Endothelial cell of umbilical vein (primary cell): ENCODE results near the gene UBE2U. TPM values are rescaled to one million over a fixed set of nuclear protein-coding genes. Genes with fewer than 3 reads are reported as not detected.

Experiments
- BruUV-seq: library from RNA; stranded (reverse); fragments of 400-500 nt; replicated peaks from 2 replicates; lab custom pipeline; 2021; lab: Mats Ljungman, UMichigan
- CTCF ChIA-PET: fragments of 300-600, 350-600 bp; sonication (Branson Sonifier 250); formaldehyde crosslinking; loops from one replicate; lab custom pipeline; 2021; ENCODE audit warnings: antibody characterized with exemption, inconsistent platforms; lab: Charles Lee
- POLR2A ChIA-PET: fragments of 300-600, 350-600 bp; sonication (Branson Sonifier 250); formaldehyde crosslinking; loops from one replicate; lab custom pipeline; 2021; ENCODE audit warnings: antibody characterized with exemption, inconsistent platforms; lab: Charles Lee
- DNase-seq: peaks from one replicate; pipeline ENCODE4 v3.0.0-alpha.2; 2011; ENCODE audit warnings: low read depth, low spot score
- FAIRE-seq: peaks from 2 replicates; lab custom pipeline; 2011; peaks lifted over from hg19 to GRCh38; lab: Jason Lieb, UNC
- H2AFZ ChIP-seq: 2 replicates; pipeline ENCODE4 v1.6.0; 2012; ENCODE audit warnings: low read depth, low read length, control low read depth, inconsistent platforms
- H3K27ac ChIP-seq: 2 replicates; pipeline ENCODE4 v1.5.1; 2011; ENCODE audit warnings: low read depth, mild to moderate bottlenecking, control low read depth, low read length, moderate library complexity; ENCODE audit not compliant: insufficient read depth
- H3K27me3 ChIP-seq, 2 experiments: 2 replicates each; pipeline versions ENCODE4 v1.6.0 to v1.6.1; 2011; ENCODE audit warnings: low read length in 2 of 2, mixed read lengths in 1 of 2; ENCODE audit not compliant: control insufficient read depth in 2 of 2, insufficient read depth in 2 of 2
- H3K36me3 ChIP-seq, 2 experiments: 2 replicates in 1 of 2; 3 replicates in 1 of 2; pipeline ENCODE4 v1.5.1; 2011; ENCODE audit warnings: low read length in 2 of 2, mild to moderate bottlenecking in 1 of 2, moderate library complexity in 1 of 2; ENCODE audit not compliant: control insufficient read depth in 2 of 2, insufficient read depth in 2 of 2; ENCODE audit errors: extremely low read depth in 1 of 2
- H3K4me1 ChIP-seq: 3 replicates; pipeline ENCODE4 v1.5.1; 2011; ENCODE audit warnings: mild to moderate bottlenecking, low read length; ENCODE audit not compliant: control insufficient read depth, insufficient read depth; ENCODE audit errors: extremely low read depth
- H3K4me2 ChIP-seq: 2 replicates; pipeline ENCODE4 v1.6.1; 2011; ENCODE audit warnings: low read length, control low read depth, mixed read lengths; ENCODE audit not compliant: insufficient read depth
- H3K4me3 ChIP-seq, 3 experiments: fragments of 200-600 bp in 1 of 3; sonication (generic), shearing (Covaris generic) in 1 of 3; replicated peaks in 1 of 3; 2 replicates each; pipeline ENCODE4 v1.5.1; 2011 to 2016; ENCODE audit warnings: control low read depth in 3 of 3, low read length in 3 of 3, mild to moderate bottlenecking in 2 of 3, inconsistent platforms in 1 of 3, low read depth in 1 of 3, moderate library complexity in 1 of 3; ENCODE audit not compliant: insufficient read depth in 1 of 3
- H3K79me2 ChIP-seq: 2 replicates; pipeline ENCODE4 v1.6.0; 2012; ENCODE audit warnings: low read length, inconsistent platforms; ENCODE audit not compliant: control insufficient read depth, insufficient read depth
- H3K9ac ChIP-seq: replicated peaks from 2 replicates; pipeline ENCODE3; 2011; ENCODE audit warnings: low read length, control low read depth; ENCODE audit not compliant: insufficient read depth; ENCODE audit errors: extremely low read depth
- H3K9me1 ChIP-seq: replicated peaks from 3 replicates; pipeline ENCODE4 v1.6.0; 2011; ENCODE audit warnings: mild to moderate bottlenecking, low read length; ENCODE audit not compliant: control insufficient read depth, insufficient read depth; ENCODE audit errors: extremely low read depth
- H3K9me3 ChIP-seq: replicated peaks from 2 replicates; pipeline ENCODE4 v1.5.1; 2012; ENCODE audit warnings: low read length, inconsistent platforms; ENCODE audit not compliant: control insufficient read depth, insufficient read depth
- H4K20me1 ChIP-seq: replicated peaks from 2 replicates; pipeline ENCODE3; 2011; ENCODE audit warnings: mild to moderate bottlenecking, low read length; ENCODE audit not compliant: control insufficient read depth, insufficient read depth; ENCODE audit errors: extremely low read depth
- CTCF ChIP-seq, 2 donors: IDR thresholded peaks; 1 replicate in 1 of 2; 2 replicates in 1 of 2; pipeline ENCODE4 v1.5.1; 2011; ENCODE audit warnings: low read length in 2 of 2, mild to moderate bottlenecking in 2 of 2, moderate library complexity in 2 of 2, control low read depth in 1 of 2, inconsistent platforms in 1 of 2, low read depth in 1 of 2; ENCODE audit not compliant: insufficient read depth in 1 of 2; ENCODE audit errors: extremely low read depth in 1 of 2
- EZH2 ChIP-seq: IDR thresholded peaks from 2 replicates; pipeline ENCODE4 v1.6.1; 2012; ENCODE audit warnings: borderline replicate concordance, low read depth, mild to moderate bottlenecking, moderate library complexity, low read length, inconsistent platforms; ENCODE audit not compliant: severe bottlenecking
- FOS ChIP-seq: IDR thresholded peaks from 2 replicates; pipeline ENCODE4 v1.6.1; 2011; ENCODE audit warnings: mild to moderate bottlenecking, low read length, moderate library complexity, borderline replicate concordance; ENCODE audit not compliant: insufficient read depth
- GATA2 ChIP-seq: IDR thresholded peaks from 2 replicates; pipeline ENCODE4 v1.7.0; 2011; ENCODE audit warnings: low read depth, mild to moderate bottlenecking, moderate library complexity, mixed read lengths, low read length; ENCODE audit not compliant: insufficient read length, insufficient read depth
- JUN ChIP-seq: IDR thresholded peaks from 2 replicates; pipeline ENCODE4 v1.6.1; 2011; ENCODE audit warnings: borderline replicate concordance, low read depth; ENCODE audit not compliant: insufficient read length, insufficient read depth
- MAX ChIP-seq: IDR thresholded peaks from 2 replicates; pipeline ENCODE4 v1.6.1; 2011; ENCODE audit not compliant: insufficient read depth, insufficient read length
- MYC ChIP-seq: IDR thresholded peaks from one replicate; pipeline ENCODE4 v1.6.1; 2011; ENCODE audit warnings: mild to moderate bottlenecking, low read depth, low read length
- POLR2A ChIP-seq: IDR thresholded peaks from 2 replicates; pipeline ENCODE4 v1.6.1; 2012; ENCODE audit warnings: low read depth, mild to moderate bottlenecking, control low read depth, low read length
- POLR2AphosphoS5 ChIP-seq: IDR thresholded peaks from 2 replicates; pipeline ENCODE4 v1.6.1; 2012; ENCODE audit warnings: low read depth, mild to moderate bottlenecking, control low read depth, low read length, moderate library complexity; ENCODE audit not compliant: insufficient read depth
- dilution Hi-C: fragments of 300-500 bp; cut with MboI; formaldehyde crosslinking; loops from one replicate; pipeline ENCODE4 v1.15.0; 2019; ENCODE audit warnings: low sequenced_read_pairs; ENCODE audit not compliant: extremely low pct_ligation_motif_present
- intact Hi-C: fragments of 100-400 bp; cut with micrococcal nuclease; formaldehyde crosslinking; loops from one replicate; pipeline ENCODE4 v1.10.0; 2022
- polyA plus RNA-seq, 4 experiments: library from polyadenylated mRNA; depleted of rRNA in 3 of 4; stranded (reverse) in 3 of 4; unstranded in 1 of 4; fragments of >200 nt; gene quantifications; 2 replicates each; pipeline versions ENCODE4 v1.2.1 to v1.2.3, GENCODE V29; 2011 to 2012; ENCODE audit warnings: missing spikeins in 1 of 4
- total RNA-seq: library from RNA; stranded (reverse); gene quantifications from 2 replicates; pipeline ENCODE4 v1.2.3, GENCODE V29; 2021

UBE2U gene
- total and polyA plus RNA-seq, 2 donors (not counting 3 experiments of a cell fraction or from before 2014, with no cell fraction given) = not detected

GRCh38 chr1:64243757-64244080 lies 40.3 kb downstream of the UBE2U start:
- CTCF ChIA-PET = interaction anchor here (0.6 to 8.0 kb wide), 20 partner anchors 9 to 686 kb away, joined by 3 to 224 read pairs (median 4); no protein-coding TSS in a partner anchor
- FAIRE-seq = no peak
- peak overlapping the region; percentile 30 for H3K4me2 ChIP-seq

More at GRCh38 chr1:64243757-64244080, 40.3 kb downstream of the UBE2U start:
- Histone ChIP-seq H3K9me1 (no peaks in the 10 kb centered on the region), H3K4me3 (no peak overlapping the region), H3K36me3 (no peaks in the 10 kb centered on the region), H4K20me1 (no peaks in the 10 kb centered on the region), H3K79me2 (no peaks in the 10 kb centered on the region), H3K27me3 (peaks cover 7 to 15% of the 10 kb centered on the region in 2 experiments), H2AFZ (peak overlapping the region; percentile 77), H3K27ac (no peak overlapping the region), H3K9ac (no peak overlapping the region), H3K4me1 (peaks cover 11% of the 10 kb centered on the region), H3K9me3 (no peaks in the 10 kb centered on the region)
- POLR2A ChIA-PET = no interaction called here
- no TSS peak for BruUV-seq
- intact Hi-C loops = loop anchor here (1.0 to 5.0 kb wide), 5 partner anchors 71 to 627 kb away; no protein-coding TSS in a partner anchor
- DNase-seq = no peak
- TF ChIP-seq MAX (no peak), FOS (no peak), EZH2 (no peak), MYC (no peak), POLR2AphosphoS5 (no peak), CTCF (IDR thresholded peaks at IDR 0.05; ENCODE audit: extremely low read depth in 1 of 2, insufficient read depth in 1 of 2, low read depth in 1 of 2, low read length in 2 of 2) (no peak), POLR2A (no peak), GATA2 (no peak), JUN (no peak)
- dilution Hi-C loops = loop anchor here (25.0 kb wide), 1 partner anchor 581 kb away; no protein-coding TSS in a partner anchor
